GM12878 (cell line): Measurements from ENCODE around the gene NOXA1. TPM values are rescaled to one million over a fixed set of nuclear protein-coding genes. Genes with fewer than 3 reads are reported as not detected.

Experiments
- ATAC-seq: fragments of 200-7000 bp; cut with Tn5 transposase; 3 replicates; pipeline ENCODE4 v1.9.1; 2020; ENCODE audit warnings: mild to moderate bottlenecking, moderate library complexity
- BruUV-seq: library from RNA; stranded (reverse); fragments of 400-500 nt; replicated peaks from 2 replicates; lab custom pipeline; 2021; lab: Mats Ljungman, UMichigan
- CTCF ChIA-PET: fragments of 300-600 bp; sonication (Branson Sonifier 250); formaldehyde crosslinking; extraction: SDS; loops from one replicate; lab custom pipeline; 2021; ENCODE audit warnings: inconsistent platforms; lab: Yijun Ruan, JAX
- POLR2A ChIA-PET: fragments of 350-600 bp; formaldehyde crosslinking; extraction: SDS; loops from one replicate; lab custom pipeline; 2021; ENCODE audit warnings: inconsistent platforms; lab: Charles Lee
- RAD21 ChIA-PET: fragments of 300-600 bp; sonication (Branson Sonifier 250); formaldehyde crosslinking; loops from one replicate; lab custom pipeline; 2023; ENCODE audit warnings: antibody characterized with exemption; ENCODE audit not compliant: unreplicated experiment; lab: Charles Lee
- SMC1A ChIA-PET: fragments of 300-600 bp; sonication (Branson Sonifier 250); formaldehyde crosslinking; loops from one replicate; lab custom pipeline; 2023; ENCODE audit not compliant: unreplicated experiment, uncharacterized antibody; lab: Charles Lee
- DNase-seq: peaks from one replicate; pipeline ENCODE4 v3.0.0-alpha.2; 2011; ENCODE audit warnings: low read depth, low spot score
- FAIRE-seq: peaks from 3 replicates; lab custom pipeline; 2011; peaks lifted over from hg19 to GRCh38; lab: Jason Lieb, UNC
- H2AFZ ChIP-seq: 2 replicates; pipeline ENCODE4 v1.6.0; 2011; ENCODE audit warnings: low read depth, low read length, control low read depth; ENCODE audit not compliant: control insufficient read depth
- H3K27ac ChIP-seq: 2 replicates; pipeline ENCODE4 v1.5.1; 2011; ENCODE audit warnings: control low read depth; ENCODE audit not compliant: control insufficient read depth, insufficient read depth
- H3K27me3 ChIP-seq, 2 experiments: replicated peaks in 1 of 2; 2 replicates each; pipeline versions ENCODE4 v1.6.0 to v1.6.1; 2011; ENCODE audit warnings: low read length in 1 of 2; ENCODE audit not compliant: control insufficient read depth in 2 of 2, insufficient read depth in 2 of 2
- H3K36me3 ChIP-seq, 2 experiments: 2 replicates each; pipeline ENCODE4 v1.5.1; 2011; ENCODE audit warnings: low read length in 1 of 2; ENCODE audit not compliant: control insufficient read depth in 2 of 2, insufficient read depth in 2 of 2
- H3K4me1 ChIP-seq: 2 replicates; pipeline ENCODE4 v1.6.1; 2011; ENCODE audit warnings: mild to moderate bottlenecking, low read length, moderate library complexity, mixed read lengths; ENCODE audit not compliant: control insufficient read depth, insufficient read depth
- H3K4me2 ChIP-seq: 2 replicates; pipeline ENCODE4 v1.6.0; 2011; ENCODE audit warnings: control low read depth; ENCODE audit not compliant: control insufficient read depth, insufficient read depth
- H3K4me3 ChIP-seq: fragments of 200-600 bp; sonication (generic); 2 replicates; pipeline ENCODE4 v1.5.1; 2016
- H3K79me2 ChIP-seq: 2 replicates; pipeline ENCODE4 v1.6.0; 2011; ENCODE audit warnings: low read length; ENCODE audit not compliant: control insufficient read depth, insufficient read depth
- H3K9ac ChIP-seq: 2 replicates; pipeline ENCODE4 v1.8.0; 2011; ENCODE audit warnings: low read length, control low read depth, mixed read lengths; ENCODE audit not compliant: control insufficient read depth, insufficient read depth
- H3K9me3 ChIP-seq: replicated peaks from 3 replicates; pipeline ENCODE4 v1.5.1; 2011; ENCODE audit warnings: mild to moderate bottlenecking, low read length; ENCODE audit not compliant: control insufficient read depth, insufficient read depth
- H4K20me1 ChIP-seq: 2 replicates; pipeline ENCODE4 v1.6.0; 2011; ENCODE audit not compliant: control insufficient read depth, insufficient read depth
- BCLAF1 ChIP-seq: fragments of 450-650 bp; IDR thresholded peaks from 2 replicates; pipeline ENCODE4 v1.6.1; 2017; ENCODE audit warnings: antibody characterized with exemption, mild to moderate bottlenecking, moderate library complexity
- CTCF ChIP-seq, 3 experiments: IDR thresholded peaks in 2 of 3; conservative IDR thresholded peaks in 1 of 3; 2 replicates each; pipeline ENCODE4 v1.5.1; 2011; ENCODE audit warnings: low read depth in 3 of 3, low read length in 3 of 3, mild to moderate bottlenecking in 3 of 3, control low read depth in 2 of 3, moderate library complexity in 2 of 3, inconsistent platforms in 1 of 3, mixed read lengths in 1 of 3; ENCODE audit not compliant: control insufficient read depth in 2 of 3, insufficient read depth in 1 of 3; ENCODE audit errors: extremely low read depth in 1 of 3
- EED ChIP-seq: sonication (generic); IDR thresholded peaks from 2 replicates; pipeline ENCODE4 v1.6.1; 2016; ENCODE audit warnings: antibody characterized with exemption, low read depth
- FOXK2 ChIP-seq: fragments of 450-650 bp; IDR thresholded peaks from 2 replicates; pipeline ENCODE4 v1.6.1; 2017; ENCODE audit warnings: mild to moderate bottlenecking, moderate library complexity
- GATAD2B ChIP-seq: fragments of 450-650 bp; conservative IDR thresholded peaks from 2 replicates; pipeline ENCODE4 v1.6.1; 2017; ENCODE audit warnings: low read depth, mild to moderate bottlenecking, moderate library complexity
- MAX ChIP-seq: IDR thresholded peaks from 2 replicates; pipeline ENCODE4 v1.6.1; 2012; ENCODE audit warnings: low read depth, low read length, improper control_type of control experiment
- NR2C2 ChIP-seq: IDR thresholded peaks from 2 replicates; pipeline ENCODE4 v1.6.1; 2011; ENCODE audit warnings: borderline replicate concordance, low read depth; ENCODE audit not compliant: control insufficient read depth, insufficient read length
- SMAD1 ChIP-seq: fragments of 450-650 bp; IDR thresholded peaks from 2 replicates; pipeline ENCODE4 v1.6.1; 2018; ENCODE audit warnings: mild to moderate bottlenecking, low read depth; ENCODE audit not compliant: partially characterized antibody
- SREBF1 ChIP-seq: IDR thresholded peaks from 2 replicates; pipeline ENCODE4 v1.6.1; 2012; ENCODE audit warnings: mild to moderate bottlenecking, low read length
- SREBF2 ChIP-seq: IDR thresholded peaks from 2 replicates; pipeline ENCODE4 v1.6.1; 2012; ENCODE audit warnings: mild to moderate bottlenecking, low read length
- SUPT20H ChIP-seq: IDR thresholded peaks from 2 replicates; pipeline ENCODE4 v1.6.1; 2011; ENCODE audit warnings: low read depth, mild to moderate bottlenecking, low read length, moderate library complexity, borderline replicate concordance; ENCODE audit not compliant: control insufficient read depth
- TCF7 ChIP-seq: IDR thresholded peaks from 2 replicates; pipeline ENCODE4 v1.6.1; 2014; ENCODE audit warnings: antibody characterized with exemption, borderline replicate concordance
- WGBS: methylation state at CpG from one replicate; pipeline ENCODE4 v1.1.6; 2016; ENCODE audit warnings: low lambda C conversion rate; ENCODE audit not compliant: insufficient replicate concordance, insufficient coverage; ENCODE audit errors: missing lambda C conversion rate; 5-methylcytosine and 5-hydroxymethylcytosine counted together
- in situ Hi-C: fragments of 300-500 bp; cut with MboI; formaldehyde crosslinking; loops from 9 replicates; pipeline ENCODE4 v1.14.3; 2018; ENCODE audit warnings: mixed read lengths
- intact Hi-C: fragments of 100-400 bp; cut with micrococcal nuclease; formaldehyde crosslinking; loops from one replicate; pipeline ENCODE4 v1.14.2; 2022; ENCODE audit not compliant: unreplicated experiment
- polyA plus RNA-seq, 11 experiments: library from polyadenylated mRNA; depleted of rRNA in 4 of 11; unstranded in 6 of 11; stranded (reverse) in 5 of 11; fragments of >200 nt; fragmentation: Nextera tagmentation in 4 of 11; fragmentation: Illumina TruSeq in 1 of 11; extraction: Ambion mirVana in 4 of 11; extraction: Trizol in 1 of 11; gene quantifications; 1 replicate in 1 of 11; 2 replicates in 10 of 11; pipeline versions ENCODE4 v1.2.1 to v1.2.3, GENCODE V29; 2011 to 2016; ENCODE audit warnings: inconsistent platforms in 2 of 11, missing spikeins in 2 of 11, low read depth in 1 of 11
- total RNA-seq, 4 experiments: library from RNA; depleted of rRNA in 3 of 4; stranded (reverse); fragments of >200 nt in 3 of 4; fragmentation: Illumina TruSeq in 1 of 4; extraction: Trizol in 1 of 4; gene quantifications; 2 replicates each; pipeline versions ENCODE4 v1.2.1 to v1.2.3, GENCODE V29; 2013 to 2021
- TF ChIP-seq, protein P1 (sequence below): IDR thresholded peaks from 2 replicates; pipeline ENCODE4 v1.6.1; 2011; ENCODE audit warnings: low read depth, low read length, improper control_type of control experiment, borderline replicate concordance
- TF ChIP-seq, protein P2 (sequence below): fragments of 450-650 bp; IDR thresholded peaks from 2 replicates; pipeline ENCODE4 v1.6.1; 2018; ENCODE audit warnings: mild to moderate bottlenecking, low read depth, moderate library complexity; ENCODE audit not compliant: partially characterized antibody

NOXA1 gene
- total and polyA plus RNA-seq, 10 of the 15 experiments (the other 5 are each of a cell fraction or from before 2014, with no cell fraction given), result 0.08 to 0.20 TPM; not detected in 8

- Histone ChIP-seq H2AFZ (no peak overlapping the region), H3K9me3 (peaks cover 6% of the 10 kb centered on the region; the same call in 2 of the 3 replicates), H3K27me3 (no peaks in the 10 kb centered on the region), H3K9ac (no peak overlapping the region), H4K20me1 (no peaks in the 10 kb centered on the region), H3K4me2 (no peak overlapping the region), H3K36me3 (no peaks in the 10 kb centered on the region), H3K4me1 (no peaks in the 10 kb centered on the region), H3K4me3 (no peak overlapping the region), H3K79me2 (no peaks in the 10 kb centered on the region), H3K27ac (no peak overlapping the region)
- WGBS, result 44% methylated on average over 29 of the region's 29 CpGs
- ATAC-seq (no peak), DNase-seq (no peak), FAIRE-seq (no peak)
- SMC1A ChIA-PET, result no interaction called here
- intact Hi-C loops, result no loop called here
- CTCF ChIA-PET, result no interaction called here
- POLR2A ChIA-PET, result no interaction called here
- RAD21 ChIA-PET, result no interaction called here
- in situ Hi-C loops, result no loop called here
- BruUV-seq, result no TSS peak
- TF ChIP-seq GATAD2B (no peak), CTCF (IDR thresholded peaks at IDR 0.05 in 2 of 3, conservative IDR thresholded peaks at IDR 0.05 in 1 of 3; ENCODE audit: control insufficient read depth in 2 of 3, extremely low read depth in 1 of 3, insufficient read depth in 1 of 3, low read depth in 3 of 3, low read length in 3 of 3) (no peak), TCF7 (no peak), BCLAF1 (no peak), EED (no peak), SREBF1 (no peak), SMAD1 (no peak), SUPT20H (no peak), FOXK2 (no peak), SREBF2 (no peak), MAX (no peak), NR2C2 (no peak)
- TF ChIP-seq, protein P1, sequence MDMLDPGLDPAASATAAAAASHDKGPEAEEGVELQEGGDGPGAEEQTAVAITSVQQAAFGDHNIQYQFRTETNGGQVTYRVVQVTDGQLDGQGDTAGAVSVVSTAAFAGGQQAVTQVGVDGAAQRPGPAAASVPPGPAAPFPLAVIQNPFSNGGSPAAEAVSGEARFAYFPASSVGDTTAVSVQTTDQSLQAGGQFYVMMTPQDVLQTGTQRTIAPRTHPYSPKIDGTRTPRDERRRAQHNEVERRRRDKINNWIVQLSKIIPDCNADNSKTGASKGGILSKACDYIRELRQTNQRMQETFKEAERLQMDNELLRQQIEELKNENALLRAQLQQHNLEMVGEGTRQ, result no peak
- TF ChIP-seq, protein P2, sequence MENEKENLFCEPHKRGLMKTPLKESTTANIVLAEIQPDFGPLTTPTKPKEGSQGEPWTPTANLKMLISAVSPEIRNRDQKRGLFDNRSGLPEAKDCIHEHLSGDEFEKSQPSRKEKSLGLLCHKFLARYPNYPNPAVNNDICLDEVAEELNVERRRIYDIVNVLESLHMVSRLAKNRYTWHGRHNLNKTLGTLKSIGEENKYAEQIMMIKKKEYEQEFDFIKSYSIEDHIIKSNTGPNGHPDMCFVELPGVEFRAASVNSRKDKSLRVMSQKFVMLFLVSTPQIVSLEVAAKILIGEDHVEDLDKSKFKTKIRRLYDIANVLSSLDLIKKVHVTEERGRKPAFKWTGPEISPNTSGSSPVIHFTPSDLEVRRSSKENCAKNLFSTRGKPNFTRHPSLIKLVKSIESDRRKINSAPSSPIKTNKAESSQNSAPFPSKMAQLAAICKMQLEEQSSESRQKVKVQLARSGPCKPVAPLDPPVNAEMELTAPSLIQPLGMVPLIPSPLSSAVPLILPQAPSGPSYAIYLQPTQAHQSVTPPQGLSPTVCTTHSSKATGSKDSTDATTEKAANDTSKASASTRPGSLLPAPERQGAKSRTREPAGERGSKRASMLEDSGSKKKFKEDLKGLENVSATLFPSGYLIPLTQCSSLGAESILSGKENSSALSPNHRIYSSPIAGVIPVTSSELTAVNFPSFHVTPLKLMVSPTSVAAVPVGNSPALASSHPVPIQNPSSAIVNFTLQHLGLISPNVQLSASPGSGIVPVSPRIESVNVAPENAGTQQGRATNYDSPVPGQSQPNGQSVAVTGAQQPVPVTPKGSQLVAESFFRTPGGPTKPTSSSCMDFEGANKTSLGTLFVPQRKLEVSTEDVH, result no peak
Observed at GRCh38 chr9:137477778-137478612, 54.8 kb downstream of the NOXA1 start.
